OCI-LY3 (cell line): ENCODE data around the gene SEC22A.

Experiments
- CTCF ChIP-seq: fragments of 200-600, 300-600 bp; sonication (generic); IDR thresholded peaks from 2 replicates; pipeline ENCODE4 v1.5.1; 2014; ENCODE audit warnings: antibody characterized with exemption, low read length, low read depth
- EZH2phosphoT487 ChIP-seq: fragments of 200-600 bp; shearing (Covaris generic); IDR thresholded peaks from 2 replicates; pipeline ENCODE4 v1.6.1; 2018; ENCODE audit warnings: antibody characterized with exemption, mixed run types, low read depth

GRCh38 chr3:123201557-123202427 is at the start of gene SEC22A:
- TF ChIP-seq CTCF: no peak
- TF ChIP-seq EZH2phosphoT487: no peak
